RWPE2 (cell line): Measurements from ENCODE around the gene RMND5A.

Experiments used
- ATAC-seq: fragments of 200-7000 bp; cut with Tn5 transposase; 3 replicates; pipeline ENCODE4 v1.9.1; 2021; ENCODE audit warnings: low read depth
- DNase-seq: peaks from one replicate; pipeline ENCODE4 v3.0.0-alpha.2; 2020; ENCODE audit warnings: low spot score
- H3K27ac ChIP-seq: fragments of 450-650 bp; 2 replicates; pipeline ENCODE4 v1.5.1; 2017; ENCODE audit warnings: mild to moderate bottlenecking; ENCODE audit not compliant: poor library complexity, severe bottlenecking
- H3K27me3 ChIP-seq: fragments of 250-450 bp; sonication (Bioruptor Pico); 2 replicates; pipeline ENCODE4 v1.5.1; 2021; ENCODE audit warnings: mild to moderate bottlenecking, moderate library complexity; ENCODE audit not compliant: insufficient read depth, poor library complexity, severe bottlenecking
- H3K36me3 ChIP-seq: fragments of 250-450 bp; sonication (Bioruptor Pico); 2 replicates; pipeline ENCODE4 v1.5.1; 2020; ENCODE audit warnings: low read depth, mild to moderate bottlenecking, moderate library complexity
- H3K4me1 ChIP-seq: fragments of 250-450 bp; sonication (Bioruptor Pico); 2 replicates; pipeline ENCODE4 v1.5.1; 2021; ENCODE audit warnings: mild to moderate bottlenecking, moderate library complexity; ENCODE audit not compliant: insufficient read depth, poor library complexity, severe bottlenecking
- H3K4me3 ChIP-seq: fragments of 250-450 bp; sonication (Bioruptor Pico); 2 replicates; pipeline ENCODE4 v1.5.1; 2021; ENCODE audit warnings: mild to moderate bottlenecking, moderate library complexity; ENCODE audit not compliant: severe bottlenecking
- H3K9me3 ChIP-seq: fragments of 250-450 bp; sonication (Bioruptor Pico); 2 replicates; pipeline ENCODE4 v1.5.1; 2021; ENCODE audit warnings: mild to moderate bottlenecking, moderate library complexity; ENCODE audit not compliant: severe bottlenecking
- CTCF ChIP-seq: fragments of 450-650 bp; IDR thresholded peaks from one replicate; pipeline ENCODE4 v1.5.1; 2017; ENCODE audit warnings: mild to moderate bottlenecking, moderate library complexity; ENCODE audit not compliant: poor library complexity, severe bottlenecking

Gene RMND5A

GRCh38 chr2:86679036-86679435 is 41.1 kb upstream of the RMND5A start:
- Histone ChIP-seq H3K27me3 (no peaks in the 10 kb centered on the region), H3K27ac (no peak overlapping the region), H3K4me3 (no peak overlapping the region), H3K36me3 (no peaks in the 10 kb centered on the region), H3K4me1 (no peaks in the 10 kb centered on the region), H3K9me3 (no peaks in the 10 kb centered on the region)
- DNase-seq (no peak), ATAC-seq (no peak)
- TF ChIP-seq CTCF = no peak

GRCh38 chr2:86685351-86685750 is 34.7 kb upstream of the RMND5A start:
- no peak for ATAC-seq
- H3K27me3 ChIP-seq = no peaks in the 10 kb centered on the region

GRCh38 chr2:86686460-86686859 is 33.6 kb upstream of the RMND5A start:
- DNase-seq (no peak), ATAC-seq (no peak)
- TF ChIP-seq CTCF = no peak
- no peaks in the 10 kb centered on the region for H3K27me3 ChIP-seq
- H3K4me3 ChIP-seq = no peak overlapping the region
- H3K27ac ChIP-seq = no peak overlapping the region
- no peaks in the 10 kb centered on the region for H3K4me1 ChIP-seq
- H3K36me3 ChIP-seq = no peaks in the 10 kb centered on the region
- H3K9me3 ChIP-seq = no peaks in the 10 kb centered on the region

More at GRCh38 chr2:86685351-86685750, 34.7 kb upstream of the RMND5A start:
- DNase-seq = no peak
- no peak overlapping the region for H3K4me3 ChIP-seq
- no peak overlapping the region for H3K27ac ChIP-seq
- H3K4me1 ChIP-seq = no peaks in the 10 kb centered on the region
- no peaks in the 10 kb centered on the region for H3K36me3 ChIP-seq
- no peak for TF ChIP-seq CTCF
- H3K9me3 ChIP-seq = no peaks in the 10 kb centered on the region

GRCh38 chr2:86686905-86687304 is 33.2 kb upstream of the RMND5A start:
- H3K27ac ChIP-seq = no peak overlapping the region
- no peaks in the 10 kb centered on the region for H3K4me1 ChIP-seq
- DNase-seq (no peak), ATAC-seq (no peak)
- H3K4me3 ChIP-seq = no peak overlapping the region
- H3K36me3 ChIP-seq = no peaks in the 10 kb centered on the region
- no peaks in the 10 kb centered on the region for H3K9me3 ChIP-seq
- H3K27me3 ChIP-seq = no peaks in the 10 kb centered on the region
- no peak for TF ChIP-seq CTCF

- Histone ChIP-seq H3K27me3 (no peaks in the 10 kb centered on the region), H3K9me3 (peaks cover 18% of the 10 kb centered on the region), H3K27ac (peak overlapping the region; percentile 12), H3K4me3 (no peak overlapping the region), H3K4me1 (no peaks in the 10 kb centered on the region), H3K36me3 (no peaks in the 10 kb centered on the region)
- peak; percentile 46; the same call in 1 of the 3 replicates for ATAC-seq
- DNase-seq = no peak
- TF ChIP-seq CTCF = no peak
Observed at GRCh38 chr2:86695053-86695691, 24.9 kb upstream of the RMND5A start.
